Effector memory CD8-positive, alpha-beta T cell (primary cell): ENCODE measurements around the gene SPATA32.
A peak's percentile ranks its signal among the peaks of the same experiment; 100 is the strongest.

Experiments
- ATAC-seq: fragments of 150-1000 bp; cut with Tn5 transposase; replicated peaks from 2 replicates; pipeline ENCODE4 v1.10.0; 2021; ENCODE audit warnings: mild to moderate bottlenecking, moderate library complexity
- DNase-seq, 3 experiments: peaks; one replicate each; pipeline ENCODE4 v3.0.0; 2021
- H3K27ac Mint-ChIP-seq, 2 donors: one replicate each; pipeline ENCODE4 v1.8.0; 2022; ENCODE audit warnings: mild to moderate bottlenecking in 2 of 2, mixed read lengths in 2 of 2, moderate library complexity in 2 of 2
- H3K27me3 Mint-ChIP-seq, 2 donors: one replicate each; pipeline ENCODE4 v1.8.0; 2022; ENCODE audit warnings: mixed read lengths in 2 of 2
- H3K36me3 Mint-ChIP-seq: one replicate; pipeline ENCODE4 v1.8.0; 2022; ENCODE audit warnings: mild to moderate bottlenecking, moderate library complexity, mixed read lengths; ENCODE audit not compliant: insufficient read depth
- H3K4me1 Mint-ChIP-seq, 2 donors: one replicate each; pipeline ENCODE4 v1.8.0; 2022; ENCODE audit warnings: low read depth in 2 of 2, mixed read lengths in 2 of 2
- H3K4me3 Mint-ChIP-seq, 2 donors: one replicate each; pipeline ENCODE4 v1.8.0; 2022; ENCODE audit warnings: mild to moderate bottlenecking in 2 of 2, mixed read lengths in 2 of 2, moderate library complexity in 2 of 2
- H3K9me3 Mint-ChIP-seq, 2 donors: one replicate each; pipeline ENCODE4 v1.8.0; 2022; ENCODE audit warnings: mixed read lengths in 2 of 2

Gene SPATA32

DNA sequence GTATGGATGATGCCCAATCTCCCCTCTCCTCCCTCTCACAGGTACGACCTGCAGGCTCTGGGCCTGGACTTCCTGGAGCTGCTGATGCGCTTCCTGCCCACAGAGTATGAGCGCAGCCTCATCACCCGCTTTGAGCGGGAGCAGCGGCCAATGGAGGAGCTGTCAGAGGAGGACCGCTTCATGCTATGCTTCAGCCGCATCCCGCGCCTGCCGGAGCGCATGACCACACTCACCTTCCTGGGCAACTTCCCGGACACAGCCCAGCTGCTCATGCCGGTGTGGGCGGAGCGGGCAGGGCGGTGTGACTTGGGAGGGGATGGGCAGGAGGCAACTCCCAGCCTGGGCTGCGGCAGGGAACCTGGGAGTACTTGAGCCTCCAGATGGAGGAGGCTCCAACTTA is 18.1 kb downstream of the SPATA32 start:
- ATAC-seq (no peak), DNase-seq (no peak)
- H3K9me3 Mint-ChIP-seq = no peaks in the 10 kb centered on the region
- H3K36me3 Mint-ChIP-seq = peaks cover 97% of the 10 kb centered on the region
- H3K4me1 Mint-ChIP-seq = peaks cover 35 to 42% of the 10 kb centered on the region in 2 donors
- no peaks in the 10 kb centered on the region for H3K27me3 Mint-ChIP-seq
- peak overlapping the region in 1 of 2 donors; percentile 23 for H3K27ac Mint-ChIP-seq
- no peak overlapping the region for H3K4me3 Mint-ChIP-seq

DNA sequence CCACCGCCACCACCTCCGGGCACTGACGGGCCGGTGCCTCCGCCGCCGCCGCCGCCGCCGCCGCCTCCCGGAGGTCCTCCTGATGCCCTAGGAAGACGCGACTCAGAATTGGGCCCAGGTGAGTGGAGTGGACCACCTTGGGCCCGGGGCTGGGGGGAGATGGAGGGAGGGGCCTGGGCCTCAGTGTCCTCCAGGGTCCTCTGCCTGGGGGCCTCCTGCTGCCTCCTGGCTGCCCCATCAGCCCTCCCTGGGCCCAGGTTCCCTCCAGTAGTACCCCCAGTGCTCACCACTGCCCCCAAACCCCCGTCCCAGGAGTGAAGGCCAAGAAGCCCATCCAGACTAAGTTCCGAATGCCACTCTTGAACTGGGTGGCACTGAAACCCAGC is 19.9 kb downstream of the SPATA32 start:
- Mint-ChIP-seq H3K4me1 (peaks cover 39 to 42% of the 10 kb centered on the region in 2 donors), H3K4me3 (no peak overlapping the region), H3K27me3 (no peaks in the 10 kb centered on the region), H3K9me3 (no peaks in the 10 kb centered on the region), H3K36me3 (peaks cover 98% of the 10 kb centered on the region), H3K27ac (peak overlapping the region; percentile 30 to 94)
- no peak for ATAC-seq
- no peak for DNase-seq

DNA sequence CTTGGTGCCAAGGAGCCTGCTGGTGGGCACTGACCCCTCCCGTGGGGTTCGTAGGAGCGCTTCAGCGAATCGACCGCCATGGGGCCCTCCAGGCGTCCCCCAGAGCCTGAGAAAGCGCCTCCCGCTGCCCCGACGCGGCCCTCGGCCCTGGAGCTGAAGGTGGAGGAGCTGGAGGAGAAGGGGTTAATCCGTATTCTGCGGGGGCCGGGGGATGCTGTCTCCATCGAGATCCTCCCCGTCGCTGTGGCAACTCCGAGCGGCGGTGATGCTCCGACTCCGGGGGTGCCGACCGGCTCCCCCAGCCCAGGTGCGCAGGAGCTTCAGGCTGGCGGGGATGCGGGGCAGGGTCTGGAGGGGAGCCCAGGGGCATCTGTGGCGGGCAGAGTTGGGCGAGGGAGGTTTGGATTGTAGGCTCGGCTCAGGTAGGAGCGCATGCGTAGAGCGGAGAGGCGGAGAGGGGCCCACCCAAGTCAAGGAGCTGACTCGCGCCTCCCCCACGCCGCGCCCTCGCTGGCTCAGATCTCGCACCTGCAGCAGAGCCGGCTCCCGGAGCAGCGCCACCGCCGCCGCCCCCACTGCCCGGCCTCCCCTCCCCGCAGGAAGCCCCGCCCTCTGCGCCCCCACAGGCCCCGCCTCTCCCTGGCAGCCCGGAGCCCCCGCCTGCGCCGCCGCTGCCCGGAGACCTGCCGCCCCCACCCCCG is 20.4 kb downstream of the SPATA32 start:
- Mint-ChIP-seq H3K27ac (peak overlapping the region in 1 of 2 donors; percentile 46), H3K36me3 (peaks cover 96% of the 10 kb centered on the region), H3K27me3 (no peaks in the 10 kb centered on the region), H3K9me3 (no peaks in the 10 kb centered on the region), H3K4me3 (peak overlapping the region in 1 of 2 donors; percentile 53), H3K4me1 (peaks cover 35 to 37% of the 10 kb centered on the region in 2 donors)
- ATAC-seq = no peak
- no peak for DNase-seq

DNA sequence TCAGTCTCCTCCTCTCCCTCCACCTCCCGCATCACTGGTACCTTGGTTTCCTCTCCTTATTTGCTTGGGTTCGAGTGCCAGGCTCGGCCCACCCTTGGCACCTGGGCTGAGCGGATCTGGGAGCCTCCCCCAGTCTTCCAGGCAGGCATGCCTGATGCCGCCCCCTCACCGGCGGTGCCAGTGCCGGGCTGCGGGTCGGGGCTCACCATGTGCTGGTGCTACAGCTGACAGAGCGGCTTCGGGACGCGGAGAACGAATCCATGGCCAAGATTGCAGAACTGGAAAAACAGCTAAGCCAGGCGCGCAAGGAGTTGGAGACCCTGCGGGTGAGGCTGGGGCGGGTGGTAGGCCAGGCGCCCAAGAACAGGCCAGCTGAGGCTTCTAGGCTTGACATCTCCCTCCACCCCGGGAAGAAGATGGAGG is 21.0 kb downstream of the SPATA32 start:
- H3K4me1 Mint-ChIP-seq = peaks cover 31 to 32% of the 10 kb centered on the region in 2 donors
- no peak for ATAC-seq
- peaks cover 96% of the 10 kb centered on the region for H3K36me3 Mint-ChIP-seq
- DNase-seq = no peak
- H3K4me3 Mint-ChIP-seq = peak overlapping the region in 1 of 2 donors; percentile 53
- H3K27me3 Mint-ChIP-seq = no peaks in the 10 kb centered on the region
- peak overlapping the region in 1 of 2 donors; percentile 46 for H3K27ac Mint-ChIP-seq
- H3K9me3 Mint-ChIP-seq = no peaks in the 10 kb centered on the region

DNA sequence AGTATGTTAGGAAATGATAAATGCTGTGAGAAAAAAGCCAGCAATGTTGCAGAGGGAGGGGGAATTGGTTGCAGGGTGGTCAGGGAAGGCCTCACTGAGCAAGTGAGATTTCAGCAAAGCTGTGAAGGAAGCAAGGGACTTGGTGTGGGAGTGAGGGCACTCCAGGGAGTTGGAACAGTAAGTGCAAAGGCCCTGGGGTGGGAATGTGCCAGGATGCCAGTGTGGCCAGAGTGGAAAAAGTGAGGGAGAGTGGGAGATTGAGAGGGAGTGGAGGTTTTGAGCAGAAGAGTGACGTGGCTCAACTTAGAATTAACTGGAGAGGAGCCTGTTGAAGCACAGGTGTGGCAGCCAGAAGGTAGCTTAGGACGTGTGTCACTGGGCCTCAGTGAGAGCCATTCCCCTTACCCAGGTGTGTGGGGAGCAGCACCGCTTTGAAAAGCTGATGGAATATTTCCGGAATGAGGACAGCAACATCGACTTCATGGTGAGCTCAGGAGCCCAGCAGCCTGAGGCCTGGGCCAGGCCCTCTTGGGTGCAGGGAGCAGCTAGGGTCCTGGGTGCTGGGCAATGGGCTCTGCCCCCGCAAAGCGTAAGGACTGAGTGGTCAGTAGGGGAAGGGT is 23.6 kb downstream of the SPATA32 start:
- no peaks in the 10 kb centered on the region for H3K27me3 Mint-ChIP-seq
- peak overlapping the region; percentile 42 to 90 for H3K27ac Mint-ChIP-seq
- ATAC-seq (no peak), DNase-seq (no peak)
- H3K4me1 Mint-ChIP-seq = peaks cover 42 to 47% of the 10 kb centered on the region in 2 donors
- H3K36me3 Mint-ChIP-seq = peaks cover 95% of the 10 kb centered on the region
- H3K9me3 Mint-ChIP-seq = no peaks in the 10 kb centered on the region
- H3K4me3 Mint-ChIP-seq = no peak overlapping the region

DNA sequence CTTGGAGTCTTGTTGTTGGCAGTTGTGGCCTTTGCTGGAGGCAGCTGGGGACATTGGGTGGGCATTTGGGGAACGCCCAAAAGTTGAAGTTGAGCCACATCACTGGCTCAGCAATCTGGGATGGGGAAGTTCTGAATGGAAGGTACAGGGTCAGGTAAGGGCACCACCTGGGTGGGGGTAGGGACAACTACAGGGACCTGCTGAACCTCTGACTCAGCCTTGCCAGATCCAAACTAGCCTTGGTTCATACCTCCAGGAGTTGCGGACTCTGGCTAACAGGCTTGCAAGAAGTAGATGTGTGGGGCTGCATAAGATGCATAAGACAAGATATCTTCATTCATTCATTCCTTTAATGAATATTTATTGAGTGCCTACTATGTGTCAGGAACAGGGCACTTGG is 24.2 kb downstream of the SPATA32 start:
- peak overlapping the region in 1 of 2 donors; percentile 23 for H3K4me3 Mint-ChIP-seq
- H3K27ac Mint-ChIP-seq = peak overlapping the region; percentile 42 to 90
- DNase-seq (no peak), ATAC-seq (no peak)
- no peaks in the 10 kb centered on the region for H3K9me3 Mint-ChIP-seq
- H3K36me3 Mint-ChIP-seq = peaks cover 91% of the 10 kb centered on the region
- H3K4me1 Mint-ChIP-seq = peaks cover 45 to 47% of the 10 kb centered on the region in 2 donors
- H3K27me3 Mint-ChIP-seq = no peaks in the 10 kb centered on the region

DNA sequence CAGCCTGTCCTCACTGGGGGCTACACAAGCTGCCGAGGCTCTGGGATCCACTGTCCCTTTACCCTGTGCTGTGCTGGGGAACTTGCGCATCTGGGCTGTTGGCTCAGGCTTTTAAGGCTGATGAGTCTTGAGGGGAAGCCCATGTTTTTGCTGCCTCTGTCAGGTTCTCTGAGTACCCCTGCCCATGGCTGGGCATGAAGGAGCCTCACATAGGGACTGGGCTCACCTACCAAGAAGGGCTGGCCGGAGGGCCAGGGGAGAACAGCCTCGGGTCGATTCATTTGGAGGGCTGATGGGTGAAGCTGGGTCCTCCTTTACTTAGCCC is 25.6 kb downstream of the SPATA32 start:
- H3K9me3 Mint-ChIP-seq = no peaks in the 10 kb centered on the region
- peaks cover 85% of the 10 kb centered on the region for H3K36me3 Mint-ChIP-seq
- ATAC-seq (no peak), DNase-seq (no peak)
- peak overlapping the region in 1 of 2 donors; percentile 100 for H3K27ac Mint-ChIP-seq
- H3K4me1 Mint-ChIP-seq = peaks cover 56 to 57% of the 10 kb centered on the region in 2 donors
- H3K4me3 Mint-ChIP-seq = no peak overlapping the region
- H3K27me3 Mint-ChIP-seq = no peaks in the 10 kb centered on the region

DNA sequence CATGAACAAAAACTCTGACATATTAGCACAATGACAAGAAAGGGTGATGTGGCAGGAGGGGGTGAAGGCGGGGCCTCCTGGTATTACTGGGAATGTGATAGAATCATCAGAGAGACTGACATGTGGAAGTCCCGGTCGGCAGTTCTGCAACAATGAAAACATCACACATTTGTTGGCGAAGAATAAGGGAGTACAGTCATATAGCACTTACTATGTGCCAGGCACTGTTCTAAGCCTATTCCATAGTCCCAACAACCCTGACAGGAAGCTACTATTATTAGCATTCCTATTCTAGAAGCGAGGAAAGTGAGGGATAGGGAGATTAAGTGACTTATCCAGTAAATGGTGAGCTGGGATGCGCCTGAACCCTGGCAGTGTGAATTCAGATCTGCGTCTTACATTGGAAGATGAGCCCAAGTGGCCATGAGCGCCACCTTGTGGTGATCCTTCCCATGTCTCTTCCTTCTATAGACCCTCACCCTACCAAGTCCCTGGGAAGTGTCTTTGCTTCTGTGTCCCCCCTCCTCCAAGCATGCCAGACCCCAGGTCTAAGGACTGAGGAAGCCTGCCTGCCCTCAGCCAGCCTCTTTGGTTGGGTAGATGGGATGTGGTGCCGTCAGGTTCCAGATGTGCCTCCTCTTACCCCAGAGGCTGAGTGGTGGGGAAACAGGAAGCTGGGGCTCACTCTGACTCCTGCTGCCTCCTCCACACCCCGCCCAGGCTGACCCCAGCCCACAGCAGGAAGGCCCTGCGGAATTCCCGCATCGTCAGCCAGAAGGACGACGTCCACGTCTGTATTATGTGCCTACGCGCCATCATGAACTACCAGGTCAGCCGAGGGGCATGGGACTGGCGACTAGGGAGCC is 26.2 kb downstream of the SPATA32 start:
- peak; percentile 69 for ATAC-seq
- H3K36me3 Mint-ChIP-seq = peaks cover 82% of the 10 kb centered on the region
- H3K4me3 Mint-ChIP-seq = no peak overlapping the region
- peak; percentile 74 to 77 (median 77) for DNase-seq
- H3K27ac Mint-ChIP-seq = peak overlapping the region in 1 of 2 donors; percentile 100
- no peaks in the 10 kb centered on the region for H3K9me3 Mint-ChIP-seq
- H3K27me3 Mint-ChIP-seq = no peaks in the 10 kb centered on the region
- H3K4me1 Mint-ChIP-seq = peaks cover 56 to 57% of the 10 kb centered on the region in 2 donors

DNA sequence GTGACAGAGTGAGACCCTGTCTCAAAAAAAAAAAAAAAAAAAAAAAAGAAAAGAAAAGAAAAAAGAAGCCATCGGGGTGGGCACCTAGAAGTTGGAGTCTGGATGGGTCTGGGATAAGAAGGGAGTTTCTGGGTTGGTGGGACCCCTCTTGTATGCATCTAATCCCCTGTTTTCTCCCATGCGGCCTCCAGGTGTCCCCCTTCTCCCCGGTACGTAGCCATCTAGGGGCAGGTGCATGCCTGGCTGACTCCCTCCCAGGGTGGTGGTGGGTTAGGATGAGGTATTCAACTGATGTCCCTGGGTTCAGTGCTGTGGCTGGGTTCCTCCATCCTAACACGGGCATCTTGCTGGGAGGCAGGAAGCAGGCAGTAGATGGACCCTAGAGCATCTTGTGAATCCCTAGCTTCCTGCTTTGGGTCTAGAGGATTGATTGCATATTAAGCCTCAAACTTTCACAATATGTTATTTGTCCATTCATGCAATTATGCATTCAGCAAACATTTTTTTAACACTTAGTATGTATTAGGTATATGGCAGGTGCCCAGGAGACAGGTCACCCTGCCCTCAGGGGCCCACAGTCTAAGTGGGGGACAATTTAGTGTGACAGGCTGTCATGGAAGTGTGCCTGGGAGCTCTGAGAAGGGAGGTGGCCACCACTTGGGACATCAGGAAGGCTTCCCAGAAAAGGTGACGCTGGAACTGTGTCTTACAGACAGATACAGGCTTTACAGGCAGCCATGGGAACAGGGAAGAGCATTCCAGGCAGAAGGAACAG is 27.1 kb downstream of the SPATA32 start:
- Mint-ChIP-seq H3K36me3 (peaks cover 82% of the 10 kb centered on the region), H3K27ac (peak overlapping the region; percentile 82 to 100), H3K4me3 (peak overlapping the region; percentile 35 to 49), H3K9me3 (no peaks in the 10 kb centered on the region), H3K4me1 (peaks cover 64 to 65% of the 10 kb centered on the region in 2 donors), H3K27me3 (no peaks in the 10 kb centered on the region)
- DNase-seq (no peak), ATAC-seq (peak; percentile 69)

DNA sequence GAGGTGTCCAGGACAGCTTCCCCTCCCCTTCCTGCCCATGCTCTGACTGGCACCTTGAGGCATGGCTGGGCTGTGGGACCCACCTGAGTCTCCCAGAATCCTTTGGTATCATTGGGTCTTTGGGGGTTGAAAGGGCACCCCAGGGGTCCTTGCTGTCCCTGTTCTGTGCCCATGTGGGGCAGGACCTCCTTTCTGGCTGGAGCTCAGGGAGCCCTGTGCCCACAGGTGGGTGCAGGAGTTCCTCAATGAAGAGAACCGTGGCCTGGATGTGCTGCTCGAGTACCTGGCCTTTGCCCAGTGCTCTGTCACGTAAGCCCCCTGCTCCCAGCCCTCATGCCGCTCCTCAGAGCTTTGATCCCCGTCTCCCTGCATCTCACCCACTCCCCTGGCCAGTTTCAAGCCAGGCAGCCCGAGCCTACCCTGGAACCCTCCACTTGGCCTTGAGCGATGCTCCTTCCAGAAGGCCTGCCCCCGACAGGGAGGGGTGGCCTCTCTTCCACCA is 28.4 kb downstream of the SPATA32 start:
- DNase-seq = no peak
- peaks cover 82% of the 10 kb centered on the region for H3K36me3 Mint-ChIP-seq
- no peaks in the 10 kb centered on the region for H3K9me3 Mint-ChIP-seq
- peak overlapping the region in 1 of 2 donors; percentile 49 for H3K4me3 Mint-ChIP-seq
- peak overlapping the region; percentile 82 to 100 for H3K27ac Mint-ChIP-seq
- no peaks in the 10 kb centered on the region for H3K27me3 Mint-ChIP-seq
- peaks cover 67 to 69% of the 10 kb centered on the region in 2 donors for H3K4me1 Mint-ChIP-seq
- ATAC-seq = no peak

DNA sequence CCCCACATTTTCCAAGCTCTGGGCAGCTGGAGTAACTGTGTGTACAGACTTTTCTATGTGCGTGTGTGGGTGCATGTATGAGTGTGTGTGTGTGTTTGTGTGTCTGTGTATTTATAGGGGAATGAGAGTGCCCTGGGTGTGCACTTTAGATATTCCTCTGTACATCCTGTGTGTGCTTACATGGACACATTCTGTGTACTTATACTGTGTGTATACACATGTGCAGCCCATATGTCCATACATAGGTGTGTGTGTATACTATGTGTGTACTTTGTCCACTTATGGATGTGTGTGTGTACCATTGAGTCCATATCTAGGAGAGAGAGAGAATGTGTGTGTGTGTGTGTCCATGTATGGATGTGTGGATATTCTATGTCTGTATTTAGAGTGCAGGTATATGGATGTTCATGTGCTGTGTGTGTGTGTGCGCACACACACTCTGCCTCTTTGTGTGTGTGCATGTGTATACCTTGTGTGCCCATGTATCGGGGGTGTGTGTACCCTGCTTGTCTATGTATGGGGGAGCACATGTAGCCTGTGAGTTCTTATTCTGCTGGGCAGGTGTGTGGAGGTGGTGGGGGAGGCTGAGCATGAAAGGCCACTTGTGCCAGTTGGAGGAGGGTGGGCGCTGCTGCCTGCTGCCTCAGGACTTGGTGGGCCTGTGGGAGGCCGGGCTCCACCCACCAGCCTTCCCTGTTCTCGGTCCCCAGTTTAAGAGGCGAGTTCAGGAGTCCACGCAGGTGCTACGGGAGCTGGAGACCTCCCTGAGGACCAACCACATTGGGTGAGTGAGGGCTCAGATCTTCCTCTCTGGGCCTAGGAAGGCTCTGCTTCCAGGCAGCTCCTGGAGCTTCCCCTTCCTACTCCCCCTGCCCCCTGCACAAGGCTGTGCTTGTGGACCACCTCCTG is 29.1 kb downstream of the SPATA32 start:
- H3K36me3 Mint-ChIP-seq = peaks cover 82% of the 10 kb centered on the region
- no peak for ATAC-seq
- peak overlapping the region in 1 of 2 donors; percentile 30 for H3K4me3 Mint-ChIP-seq
- no peaks in the 10 kb centered on the region for H3K9me3 Mint-ChIP-seq
- H3K4me1 Mint-ChIP-seq = peaks cover 66 to 71% of the 10 kb centered on the region in 2 donors
- no peaks in the 10 kb centered on the region for H3K27me3 Mint-ChIP-seq
- no peak for DNase-seq
- H3K27ac Mint-ChIP-seq = peak overlapping the region; percentile 58 to 100

DNA sequence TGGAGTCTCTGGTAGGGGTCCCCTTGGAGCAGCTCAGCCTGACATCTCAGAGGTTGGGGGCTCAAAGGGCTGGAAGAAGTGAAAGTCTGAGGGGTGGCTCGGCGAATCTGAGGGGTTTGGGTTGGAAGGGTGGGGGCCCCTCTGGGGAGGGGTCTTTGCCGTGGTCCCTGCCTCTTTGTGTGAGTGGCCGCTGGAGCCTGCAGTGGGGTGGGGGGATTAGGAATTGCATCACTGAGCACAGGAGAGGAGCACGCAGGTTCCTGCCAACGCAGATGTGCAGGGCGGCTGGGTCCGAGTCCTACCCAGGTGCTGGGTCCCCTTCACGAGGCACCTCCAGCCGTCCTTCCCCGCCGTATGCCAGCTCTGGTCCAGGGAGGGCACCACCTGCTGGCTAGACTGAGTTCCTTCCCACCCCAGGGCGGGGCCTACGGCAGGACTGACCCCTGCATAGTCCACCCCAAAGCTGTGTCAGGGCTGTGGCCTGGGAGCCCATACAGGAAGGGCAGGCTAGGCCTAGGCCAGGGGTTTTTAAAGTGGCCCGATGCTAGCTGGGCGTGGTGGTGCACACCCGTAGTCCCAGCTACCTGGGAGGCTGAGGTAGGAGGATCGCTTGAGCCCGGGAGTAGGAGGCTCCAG is 30.3 kb downstream of the SPATA32 start:
- H3K27me3 Mint-ChIP-seq = no peaks in the 10 kb centered on the region

More for the DNA sequence above, 30.3 kb downstream of the SPATA32 start:
- DNase-seq (no peak), ATAC-seq (no peak)
- Mint-ChIP-seq H3K4me1 (peaks cover 70 to 78% of the 10 kb centered on the region in 2 donors), H3K9me3 (no peaks in the 10 kb centered on the region), H3K27ac (peak overlapping the region; percentile 58 to 100), H3K4me3 (peak overlapping the region; percentile 30 to 31), H3K36me3 (peaks cover 82% of the 10 kb centered on the region)
